ENCODE results near the gene TMCC2. TPM values are rescaled to one million over a fixed set of nuclear protein-coding genes. Genes with fewer than 3 reads are reported as not detected.

The TMCC2 gene
- total RNA-seq, 4 donors from 2014 or later, result 0.33 to 2.1 (median 1.1) TPM

- TF ChIP-seq, protein P1, sequence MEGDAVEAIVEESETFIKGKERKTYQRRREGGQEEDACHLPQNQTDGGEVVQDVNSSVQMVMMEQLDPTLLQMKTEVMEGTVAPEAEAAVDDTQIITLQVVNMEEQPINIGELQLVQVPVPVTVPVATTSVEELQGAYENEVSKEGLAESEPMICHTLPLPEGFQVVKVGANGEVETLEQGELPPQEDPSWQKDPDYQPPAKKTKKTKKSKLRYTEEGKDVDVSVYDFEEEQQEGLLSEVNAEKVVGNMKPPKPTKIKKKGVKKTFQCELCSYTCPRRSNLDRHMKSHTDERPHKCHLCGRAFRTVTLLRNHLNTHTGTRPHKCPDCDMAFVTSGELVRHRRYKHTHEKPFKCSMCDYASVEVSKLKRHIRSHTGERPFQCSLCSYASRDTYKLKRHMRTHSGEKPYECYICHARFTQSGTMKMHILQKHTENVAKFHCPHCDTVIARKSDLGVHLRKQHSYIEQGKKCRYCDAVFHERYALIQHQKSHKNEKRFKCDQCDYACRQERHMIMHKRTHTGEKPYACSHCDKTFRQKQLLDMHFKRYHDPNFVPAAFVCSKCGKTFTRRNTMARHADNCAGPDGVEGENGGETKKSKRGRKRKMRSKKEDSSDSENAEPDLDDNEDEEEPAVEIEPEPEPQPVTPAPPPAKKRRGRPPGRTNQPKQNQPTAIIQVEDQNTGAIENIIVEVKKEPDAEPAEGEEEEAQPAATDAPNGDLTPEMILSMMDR (IDR thresholded peaks at IDR 0.05; ENCODE audit: low read depth), result no peak
Measured at GRCh38 chr1:205204552-205204951, 23.2 kb upstream of the TMCC2 start.

DNA sequence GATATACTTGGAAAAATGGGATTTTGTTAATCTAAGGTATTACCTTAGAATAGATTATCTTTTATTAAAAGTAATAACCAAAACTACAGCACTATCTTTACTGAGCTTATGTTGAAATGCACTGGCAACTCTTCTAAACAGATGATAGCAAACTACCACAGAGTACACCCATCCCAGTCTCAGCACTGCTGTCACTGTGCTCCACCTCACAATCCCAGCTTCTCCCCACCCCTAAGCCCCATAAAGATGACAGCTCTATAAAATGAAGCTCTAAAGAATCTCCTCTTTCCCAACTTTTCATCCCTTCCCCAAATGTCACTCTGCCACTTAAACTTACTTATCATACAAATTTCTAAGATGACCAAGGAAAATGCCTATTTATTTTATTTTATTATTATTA lies 22.7 kb upstream of the TMCC2 start:
- TF ChIP-seq, protein P1 (IDR thresholded peaks at IDR 0.05; ENCODE audit: low read depth), result no peak

DNA sequence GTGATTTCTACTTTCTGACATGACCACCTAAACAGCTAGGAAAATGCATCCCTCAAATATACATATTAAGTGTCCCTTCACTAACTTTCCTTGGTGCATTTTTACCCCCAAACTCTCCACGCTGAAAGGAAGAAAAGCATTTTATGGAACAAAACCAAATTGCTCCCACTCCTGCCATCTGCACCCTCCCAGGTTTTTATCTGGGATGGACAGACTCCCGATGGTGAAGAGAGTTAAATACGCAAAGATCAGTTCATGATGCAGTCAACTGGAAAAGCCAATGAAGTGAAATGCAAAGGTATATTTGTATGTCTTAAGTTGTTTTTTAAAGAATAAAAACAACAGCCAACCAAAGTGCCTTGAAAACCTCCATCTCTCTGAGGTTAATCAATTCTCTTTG lies 18.9 kb upstream of the TMCC2 start:
- TF ChIP-seq, protein P1 (IDR thresholded peaks at IDR 0.05; ENCODE audit: low read depth), result no peak

GRCh38 chr1:205210756-205211168 lies 17.0 kb upstream of the TMCC2 start:
- TF ChIP-seq, protein P1 (IDR thresholded peaks at IDR 0.05; ENCODE audit: low read depth), result no peak

- TF ChIP-seq, protein P1 (IDR thresholded peaks at IDR 0.05; ENCODE audit: low read depth), result no peak
Measured at GRCh38 chr1:205211169-205211838, 16.4 kb upstream of the TMCC2 start, which contains the start of gene DSTYK. DSTYK (minus strand) TSS chr1:205211702; CDS start chr1:205211535, 167 bp downstream.

GRCh38 chr1:205211839-205212536 lies 15.8 kb upstream of the TMCC2 start:
- TF ChIP-seq, protein P1 (IDR thresholded peaks at IDR 0.05; ENCODE audit: low read depth), result no peak

DNA sequence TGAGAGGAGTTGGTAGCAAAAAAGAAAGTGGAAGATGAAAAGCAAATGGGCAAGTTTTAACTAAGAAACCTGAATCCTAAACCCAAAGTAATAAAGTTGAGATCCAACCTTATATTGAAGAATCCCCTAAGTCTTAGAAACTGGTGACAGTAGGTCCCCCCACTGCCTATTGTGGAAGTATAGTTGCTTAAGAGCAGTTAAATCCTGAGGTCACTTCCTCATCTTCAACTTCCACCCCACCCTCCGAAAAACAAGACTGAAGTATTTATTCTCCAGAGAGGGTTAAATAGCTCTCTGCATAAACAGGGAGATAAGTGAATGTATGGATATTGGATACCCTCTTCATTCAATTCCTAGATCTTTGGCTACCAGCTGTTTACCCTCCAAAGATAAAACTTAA lies 13.0 kb upstream of the TMCC2 start:
- TF ChIP-seq, protein P1 (IDR thresholded peaks at IDR 0.05; ENCODE audit: low read depth), result no peak

Measured in subcutaneous adipose tissue (tissue), 4 donors.